Activated CD8-positive, alpha-beta memory T cell treated with anti-CD3 and anti-CD28 coated beads, Interleukin-2, amount 50 U/mL, for 24 hours (primary cell): ENCODE results near the gene DLGAP1.
"Not testable (repeated sequence)": the region's sequence is repeated elsewhere in the genome, so short reads cannot be mapped to it uniquely, and the experiment has no call there.

Experiments
- DNase-seq: peaks from one replicate; pipeline ENCODE4 v3.0.0-alpha.2; 2020; ENCODE audit errors: extremely low read depth

DLGAP1 gene

GRCh38 chr18:3498698-3499471 is 956.2 kb downstream of the DLGAP1 start:
- DNase-seq: no peak

- no peak for DNase-seq
Measured at GRCh38 chr18:3495691-3496430, 959.2 kb downstream of the DLGAP1 start.

GRCh38 chr18:3494569-3494968 is 960.5 kb downstream of the DLGAP1 start:
- DNase-seq: no peak

GRCh38 chr18:3494245-3494526 is 960.9 kb downstream of the DLGAP1 start:
- DNase-seq: no peak

- no peak for DNase-seq
Measured at GRCh38 chr18:3493501-3494244, 961.4 kb downstream of the DLGAP1 start.

GRCh38 chr18:3492721-3493120 is 962.4 kb downstream of the DLGAP1 start:
- no peak for DNase-seq

- DNase-seq: no peak
Measured at GRCh38 chr18:3491981-3492555, 963.0 kb downstream of the DLGAP1 start.

GRCh38 chr18:3489462-3489861 is 965.6 kb downstream of the DLGAP1 start:
- no peak for DNase-seq

GRCh38 chr18:3486512-3486911 is 968.6 kb downstream of the DLGAP1 start:
- no peak for DNase-seq

GRCh38 chr18:3485153-3486149 is 969.7 kb downstream of the DLGAP1 start:
- DNase-seq: no peak

GRCh38 chr18:3482258-3482657 is 972.8 kb downstream of the DLGAP1 start:
- no peak for DNase-seq

- no peak for DNase-seq
Measured at GRCh38 chr18:3481696-3482210, 973.4 kb downstream of the DLGAP1 start.

GRCh38 chr18:3480827-3481573 is 974.1 kb downstream of the DLGAP1 start:
- no peak for DNase-seq

GRCh38 chr18:3479978-3480509 is 975.1 kb downstream of the DLGAP1 start:
- no peak for DNase-seq

- no peak for DNase-seq
Measured at GRCh38 chr18:3478262-3478978, 976.7 kb downstream of the DLGAP1 start.

GRCh38 chr18:3472681-3473544 is 982.2 kb downstream of the DLGAP1 start:
- DNase-seq: no peak

- DNase-seq: not testable (repeated sequence)
Measured at GRCh38 chr18:3472121-3472520, 983.0 kb downstream of the DLGAP1 start.

GRCh38 chr18:3471141-3471648 is 983.9 kb downstream of the DLGAP1 start:
- no peak for DNase-seq
